Uterus (tissue), 2 donors: Measurements from ENCODE around the gene SLC25A18.

Source experiments
- POLR2A ChIP-seq, 2 donors: fragments of 450-650 bp; IDR thresholded peaks; one replicate each; pipeline ENCODE4 v1.6.1; 2016; ENCODE audit warnings: antibody characterized with exemption in 2 of 2, mild to moderate bottlenecking in 1 of 2, moderate library complexity in 1 of 2
- TF ChIP-seq, protein P1 (sequence below), 4 experiments: fragments of 200-600 bp in 2 of 4; fragments of 450-650 bp in 2 of 4; sonication (generic) in 2 of 4; IDR thresholded peaks; one replicate each; pipeline ENCODE4 v1.5.1; 2016 to 2019; ENCODE audit warnings: antibody characterized with exemption in 4 of 4, mild to moderate bottlenecking in 2 of 4, moderate library complexity in 1 of 4

DNA sequence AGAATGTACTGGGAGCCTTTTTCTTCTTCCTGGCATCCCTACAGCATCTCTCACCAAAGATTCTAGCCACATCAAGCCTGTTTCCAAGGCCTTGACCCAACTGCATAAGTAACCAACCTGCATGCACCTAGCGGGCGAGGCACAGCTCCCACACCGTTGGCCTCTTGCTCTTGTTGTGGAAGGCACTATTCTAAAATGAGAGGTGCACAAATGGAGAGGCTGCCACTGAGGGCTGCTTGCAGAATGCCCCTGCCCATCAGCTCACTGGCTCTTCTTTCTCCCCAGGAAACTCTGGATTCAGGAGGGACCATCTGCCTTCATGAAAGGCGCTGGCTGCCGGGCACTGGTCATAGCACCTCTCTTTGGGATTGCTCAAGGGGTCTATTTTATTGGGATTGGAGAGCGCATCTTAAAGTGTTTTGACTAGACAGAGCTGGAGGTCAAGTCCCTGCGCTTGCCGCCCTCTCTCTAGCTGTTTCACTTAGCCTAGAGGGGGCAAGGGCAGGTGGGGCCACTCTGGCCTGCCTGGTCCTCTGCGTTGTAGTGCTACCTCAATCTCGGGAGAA, 26.6 kb downstream of the SLC25A18 start:
- TF ChIP-seq, protein P1, sequence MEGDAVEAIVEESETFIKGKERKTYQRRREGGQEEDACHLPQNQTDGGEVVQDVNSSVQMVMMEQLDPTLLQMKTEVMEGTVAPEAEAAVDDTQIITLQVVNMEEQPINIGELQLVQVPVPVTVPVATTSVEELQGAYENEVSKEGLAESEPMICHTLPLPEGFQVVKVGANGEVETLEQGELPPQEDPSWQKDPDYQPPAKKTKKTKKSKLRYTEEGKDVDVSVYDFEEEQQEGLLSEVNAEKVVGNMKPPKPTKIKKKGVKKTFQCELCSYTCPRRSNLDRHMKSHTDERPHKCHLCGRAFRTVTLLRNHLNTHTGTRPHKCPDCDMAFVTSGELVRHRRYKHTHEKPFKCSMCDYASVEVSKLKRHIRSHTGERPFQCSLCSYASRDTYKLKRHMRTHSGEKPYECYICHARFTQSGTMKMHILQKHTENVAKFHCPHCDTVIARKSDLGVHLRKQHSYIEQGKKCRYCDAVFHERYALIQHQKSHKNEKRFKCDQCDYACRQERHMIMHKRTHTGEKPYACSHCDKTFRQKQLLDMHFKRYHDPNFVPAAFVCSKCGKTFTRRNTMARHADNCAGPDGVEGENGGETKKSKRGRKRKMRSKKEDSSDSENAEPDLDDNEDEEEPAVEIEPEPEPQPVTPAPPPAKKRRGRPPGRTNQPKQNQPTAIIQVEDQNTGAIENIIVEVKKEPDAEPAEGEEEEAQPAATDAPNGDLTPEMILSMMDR (IDR thresholded peaks at IDR 0.05): no peak
- no peak for TF ChIP-seq POLR2A (IDR thresholded peaks at IDR 0.05)
